ENCODE results near the gene TMEM120B. TPM values are rescaled to one million over a fixed set of nuclear protein-coding genes. Genes with fewer than 3 reads are reported as not detected.
A peak's percentile ranks its signal among the peaks of the same experiment; 100 is the strongest.

TMEM120B gene
- total and polyA plus RNA-seq, 2 of the 13 experiments (the other 11 are each of a cell fraction or from before 2014, with no cell fraction given), result 7.1 to 12.9 TPM

GRCh38 chr12:121749267-121749666 is 36.7 kb downstream of the TMEM120B start (continued):
- TF ChIP-seq NCOA5 (CRISPR knock-in tag; IDR thresholded peaks at IDR 0.05), result no peak
- TF ChIP-seq RARA (CRISPR knock-in tag; IDR thresholded peaks at IDR 0.05), result no peak
- TF ChIP-seq SP140L (CRISPR knock-in tag; IDR thresholded peaks at IDR 0.05; ENCODE audit: borderline replicate concordance), result no peak
- 0 out of 2 replicates have a peak, but pooled peaks have one; percentile 40 for TF ChIP-seq ZNF33B (CRISPR knock-in tag; IDR thresholded peaks at IDR 0.05)
- 0 out of 2 replicates have a peak, but pooled peaks have one; percentile 1 for TF ChIP-seq YEATS2 (CRISPR knock-in tag; IDR thresholded peaks at IDR 0.05; ENCODE audit: borderline replicate concordance)
- TF ChIP-seq TOE1 (CRISPR knock-in tag; IDR thresholded peaks at IDR 0.05), result no peak
- peak; percentile 55; the same call in 1 of the 2 replicates for TF ChIP-seq ZNF121 (CRISPR knock-in tag; IDR thresholded peaks at IDR 0.05)
- peak; percentile 9; the same call in 1 of the 2 replicates for TF ChIP-seq KLF6 (CRISPR knock-in tag; IDR thresholded peaks at IDR 0.05)
- no peak for TF ChIP-seq TBL1XR1 (IDR thresholded peaks at IDR 0.05; ENCODE audit: borderline replicate concordance, low read length, partially characterized antibody)
- no peak for TF ChIP-seq WIZ (CRISPR knock-in tag; IDR thresholded peaks at IDR 0.05)
- TF ChIP-seq ZNF891 (CRISPR knock-in tag; IDR thresholded peaks at IDR 0.05), result peak; percentile 27; the same call in 1 of the 2 replicates
- TF ChIP-seq ARID4A (CRISPR knock-in tag; IDR thresholded peaks at IDR 0.05; ENCODE audit: borderline replicate concordance), result no peak
- no peak for TF ChIP-seq POLR2A (IDR thresholded peaks at IDR 0.05; ENCODE audit: insufficient read depth in 1 of 2, low read depth in 2 of 2, low read length in 2 of 2)
- TF ChIP-seq ZNF782 (CRISPR knock-in tag; IDR thresholded peaks at IDR 0.05; ENCODE audit: borderline replicate concordance), result no peak
- TF ChIP-seq, protein P1, sequence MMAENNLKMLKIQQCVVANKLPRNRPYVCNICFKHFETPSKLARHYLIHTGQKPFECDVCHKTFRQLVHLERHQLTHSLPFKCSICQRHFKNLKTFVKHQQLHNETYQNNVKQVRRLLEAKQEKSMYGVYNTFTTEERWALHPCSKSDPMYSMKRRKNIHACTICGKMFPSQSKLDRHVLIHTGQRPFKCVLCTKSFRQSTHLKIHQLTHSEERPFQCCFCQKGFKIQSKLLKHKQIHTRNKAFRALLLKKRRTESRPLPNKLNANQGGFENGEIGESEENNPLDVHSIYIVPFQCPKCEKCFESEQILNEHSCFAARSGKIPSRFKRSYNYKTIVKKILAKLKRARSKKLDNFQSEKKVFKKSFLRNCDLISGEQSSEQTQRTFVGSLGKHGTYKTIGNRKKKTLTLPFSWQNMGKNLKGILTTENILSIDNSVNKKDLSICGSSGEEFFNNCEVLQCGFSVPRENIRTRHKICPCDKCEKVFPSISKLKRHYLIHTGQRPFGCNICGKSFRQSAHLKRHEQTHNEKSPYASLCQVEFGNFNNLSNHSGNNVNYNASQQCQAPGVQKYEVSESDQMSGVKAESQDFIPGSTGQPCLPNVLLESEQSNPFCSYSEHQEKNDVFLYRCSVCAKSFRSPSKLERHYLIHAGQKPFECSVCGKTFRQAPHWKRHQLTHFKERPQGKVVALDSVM (CRISPR knock-in tag; IDR thresholded peaks at IDR 0.05), result peak; percentile 89
- TF ChIP-seq SETDB1 (CRISPR knock-in tag; IDR thresholded peaks at IDR 0.05; ENCODE audit: borderline replicate concordance), result no peak
- no peak for TF ChIP-seq REPIN1 (CRISPR knock-in tag; IDR thresholded peaks at IDR 0.05; ENCODE audit: borderline replicate concordance, low read depth)
- 0 out of 2 replicates have a peak, but pooled peaks have one; percentile 18 for TF ChIP-seq ZNF878 (CRISPR knock-in tag; IDR thresholded peaks at IDR 0.05)
